ENCODE data around the gene STMP1. TPM values are rescaled to one million over a fixed set of nuclear protein-coding genes. Genes with fewer than 3 reads are reported as not detected.

Gene STMP1
- total and polyA plus RNA-seq, 8 donors = 7.2 to 21.4 (median 12.0) TPM

DNA sequence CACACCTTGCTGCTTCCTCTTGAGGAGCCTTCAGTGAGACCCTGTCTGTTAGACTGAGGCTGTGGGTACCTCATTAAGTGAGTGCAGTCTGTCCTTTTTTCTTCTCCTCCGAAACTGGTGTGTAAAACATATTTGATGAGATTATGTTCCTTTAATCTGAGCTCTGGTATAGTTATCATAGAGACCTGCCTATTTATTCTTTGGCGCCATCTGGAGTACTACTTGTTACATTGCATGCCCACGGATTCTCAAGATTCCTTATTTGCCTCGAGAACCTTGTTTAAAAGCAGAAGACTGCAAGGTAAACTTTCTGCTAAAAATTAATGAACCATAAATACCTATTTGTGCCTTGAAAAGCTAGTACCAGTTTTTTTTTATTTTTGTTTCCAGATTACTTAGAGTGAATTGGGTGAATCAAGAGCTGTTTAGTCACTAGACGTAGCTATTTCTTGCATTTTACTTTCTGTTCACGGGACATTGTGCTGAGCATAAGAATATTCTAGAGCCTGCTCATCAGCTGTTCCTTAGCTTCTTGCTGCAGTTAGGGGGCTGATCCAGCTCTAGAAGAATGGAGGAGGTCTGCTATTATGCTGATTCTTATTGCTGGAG is 16.9 kb upstream of the STMP1 start:
- Histone ChIP-seq H3K36me3 (peaks cover 0 to 8% (median 4%) of the 10 kb centered on the region in 3 donors), H3K4me3 (no peak overlapping the region), H3K27ac (no peak overlapping the region), H3K4me1 (no peaks in the 10 kb centered on the region), H3K9me3 (no peaks in the 10 kb centered on the region), H3K27me3 (no peaks in the 10 kb centered on the region)
- TF ChIP-seq, protein P1, sequence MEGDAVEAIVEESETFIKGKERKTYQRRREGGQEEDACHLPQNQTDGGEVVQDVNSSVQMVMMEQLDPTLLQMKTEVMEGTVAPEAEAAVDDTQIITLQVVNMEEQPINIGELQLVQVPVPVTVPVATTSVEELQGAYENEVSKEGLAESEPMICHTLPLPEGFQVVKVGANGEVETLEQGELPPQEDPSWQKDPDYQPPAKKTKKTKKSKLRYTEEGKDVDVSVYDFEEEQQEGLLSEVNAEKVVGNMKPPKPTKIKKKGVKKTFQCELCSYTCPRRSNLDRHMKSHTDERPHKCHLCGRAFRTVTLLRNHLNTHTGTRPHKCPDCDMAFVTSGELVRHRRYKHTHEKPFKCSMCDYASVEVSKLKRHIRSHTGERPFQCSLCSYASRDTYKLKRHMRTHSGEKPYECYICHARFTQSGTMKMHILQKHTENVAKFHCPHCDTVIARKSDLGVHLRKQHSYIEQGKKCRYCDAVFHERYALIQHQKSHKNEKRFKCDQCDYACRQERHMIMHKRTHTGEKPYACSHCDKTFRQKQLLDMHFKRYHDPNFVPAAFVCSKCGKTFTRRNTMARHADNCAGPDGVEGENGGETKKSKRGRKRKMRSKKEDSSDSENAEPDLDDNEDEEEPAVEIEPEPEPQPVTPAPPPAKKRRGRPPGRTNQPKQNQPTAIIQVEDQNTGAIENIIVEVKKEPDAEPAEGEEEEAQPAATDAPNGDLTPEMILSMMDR (IDR thresholded peaks at IDR 0.05) = peak; percentile 42 to 61 (median 53)
- WGBS, 2 donors = 40 to 41% methylated on average over 6 of the region's 6 CpGs
- FAIRE-seq (no peak), ATAC-seq (peak in 3 of 4 donors; percentile 85 to 88 (median 86)), DNase-seq (peak in 1 of 6 donors; percentile 21)
- intact Hi-C loops (cut with DNase I) = loop anchor here in 2 of 3 donors (10.0 kb wide), 1 partner anchor 361 kb away; no protein-coding TSS in a partner anchor

- no peaks in the 10 kb centered on the region for H3K4me1 ChIP-seq
- WGBS, 2 donors = 91 to 97% methylated on average over 1 of the region's 1 CpG
- intact Hi-C loops (cut with DNase I) = loop anchor here in 2 of 3 donors (10.0 kb wide), 1 partner anchor 363 kb away; no protein-coding TSS in a partner anchor
- no peaks in the 10 kb centered on the region for H3K27me3 ChIP-seq
- DNase-seq = no peak
- no peak overlapping the region for H3K4me3 ChIP-seq
- H3K9me3 ChIP-seq = no peaks in the 10 kb centered on the region
- H3K27ac ChIP-seq = no peak overlapping the region
- ATAC-seq = no peak
- H3K36me3 ChIP-seq = peaks cover 0 to 8% (median 4%) of the 10 kb centered on the region in 3 donors
- no peak for FAIRE-seq
- TF ChIP-seq, protein P1 (IDR thresholded peaks at IDR 0.05) = no peak
These were observed 14.6 kb upstream of the STMP1 start for GRCh38 chr7:135647755-135648154.

DNA sequence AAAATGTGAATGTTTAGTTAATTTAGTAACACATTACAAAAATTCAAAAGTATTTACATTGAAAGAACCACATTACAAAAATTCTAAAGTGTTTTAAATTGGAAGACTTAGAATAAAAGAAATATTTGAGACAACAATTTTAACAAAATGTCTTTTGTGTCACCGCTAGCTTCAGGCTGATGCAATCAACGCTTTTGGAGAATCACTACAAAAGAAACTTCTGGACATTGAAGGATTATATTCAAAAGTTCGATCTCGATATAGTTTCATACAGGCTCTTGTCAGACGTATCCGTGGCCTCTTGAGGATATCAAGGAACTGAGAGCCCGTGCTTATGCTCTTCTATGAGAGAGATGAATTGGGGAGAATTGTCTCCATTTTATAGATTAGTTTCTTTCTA is 14.1 kb upstream of the STMP1 start:
- no peak for FAIRE-seq
- no peaks in the 10 kb centered on the region for H3K27me3 ChIP-seq
- DNase-seq = no peak
- H3K9me3 ChIP-seq = no peaks in the 10 kb centered on the region
- H3K36me3 ChIP-seq = peaks cover 0 to 8% (median 4%) of the 10 kb centered on the region in 3 donors
- no peaks in the 10 kb centered on the region for H3K4me1 ChIP-seq
- no peak overlapping the region for H3K27ac ChIP-seq
- no peak for ATAC-seq
- WGBS, 2 donors = 87 to 91% methylated on average over 7 of the region's 7 CpGs
- no peak overlapping the region for H3K4me3 ChIP-seq
- intact Hi-C loops (cut with DNase I) = loop anchor here in 2 of 3 donors (10.0 kb wide), 1 partner anchor 363 kb away; no protein-coding TSS in a partner anchor
- TF ChIP-seq, protein P1 (IDR thresholded peaks at IDR 0.05) = no peak

DNA sequence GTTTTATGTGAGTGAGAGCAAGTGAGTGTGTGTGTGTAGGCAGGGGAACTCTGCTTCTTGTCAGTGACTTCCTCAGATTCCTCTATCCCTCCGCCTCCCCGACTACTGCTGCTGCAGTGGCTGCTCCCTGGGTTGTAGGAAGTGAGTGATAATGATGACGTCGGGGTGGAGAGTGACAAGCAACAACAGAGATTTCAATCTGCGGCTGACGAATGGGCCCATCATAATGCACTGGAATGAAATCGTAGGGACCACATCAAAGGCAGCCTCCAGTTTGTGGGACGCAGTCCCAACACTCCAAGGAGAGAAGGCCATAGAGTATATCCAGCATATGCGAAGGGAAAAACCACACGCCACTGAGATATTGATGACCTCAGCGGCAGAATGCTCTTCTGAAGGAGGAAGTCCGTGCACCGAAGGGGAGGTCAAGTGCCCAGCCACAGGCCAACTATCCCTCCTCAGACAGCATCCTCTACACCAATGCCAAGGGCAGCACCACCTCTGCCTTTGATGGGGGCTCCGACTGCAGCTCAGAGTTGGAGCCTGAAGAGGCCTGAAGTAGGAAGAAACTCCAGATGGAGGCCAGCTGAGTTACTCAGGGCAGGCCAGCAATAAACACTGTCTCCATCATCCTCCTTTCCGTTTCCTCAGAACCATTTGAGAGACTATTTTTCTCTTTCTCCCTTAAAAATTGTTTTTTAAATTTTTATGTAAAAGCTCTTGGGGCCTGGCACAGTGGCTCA is 11.3 kb upstream of the STMP1 start:
- Histone ChIP-seq H3K27ac (no peak overlapping the region), H3K4me1 (no peaks in the 10 kb centered on the region), H3K4me3 (no peak overlapping the region), H3K27me3 (no peaks in the 10 kb centered on the region), H3K36me3 (peaks cover 0 to 8% (median 0%) of the 10 kb centered on the region in 3 donors), H3K9me3 (no peaks in the 10 kb centered on the region)
- intact Hi-C loops (cut with DNase I) = no loop called here
- FAIRE-seq = no peak
- ATAC-seq = peak in 3 of 4 donors; percentile 28 to 84 (median 56)
- WGBS, 2 donors = 81 to 82% methylated on average over 15 of the region's 15 CpGs
- TF ChIP-seq, protein P1 (IDR thresholded peaks at IDR 0.05) = no peak
- DNase-seq = peak in 1 of 6 donors; percentile 44

Data from pancreas (tissue), 10 donors.